Measurements from ENCODE around the gene CMSS1.

Gene CMSS1

DNA sequence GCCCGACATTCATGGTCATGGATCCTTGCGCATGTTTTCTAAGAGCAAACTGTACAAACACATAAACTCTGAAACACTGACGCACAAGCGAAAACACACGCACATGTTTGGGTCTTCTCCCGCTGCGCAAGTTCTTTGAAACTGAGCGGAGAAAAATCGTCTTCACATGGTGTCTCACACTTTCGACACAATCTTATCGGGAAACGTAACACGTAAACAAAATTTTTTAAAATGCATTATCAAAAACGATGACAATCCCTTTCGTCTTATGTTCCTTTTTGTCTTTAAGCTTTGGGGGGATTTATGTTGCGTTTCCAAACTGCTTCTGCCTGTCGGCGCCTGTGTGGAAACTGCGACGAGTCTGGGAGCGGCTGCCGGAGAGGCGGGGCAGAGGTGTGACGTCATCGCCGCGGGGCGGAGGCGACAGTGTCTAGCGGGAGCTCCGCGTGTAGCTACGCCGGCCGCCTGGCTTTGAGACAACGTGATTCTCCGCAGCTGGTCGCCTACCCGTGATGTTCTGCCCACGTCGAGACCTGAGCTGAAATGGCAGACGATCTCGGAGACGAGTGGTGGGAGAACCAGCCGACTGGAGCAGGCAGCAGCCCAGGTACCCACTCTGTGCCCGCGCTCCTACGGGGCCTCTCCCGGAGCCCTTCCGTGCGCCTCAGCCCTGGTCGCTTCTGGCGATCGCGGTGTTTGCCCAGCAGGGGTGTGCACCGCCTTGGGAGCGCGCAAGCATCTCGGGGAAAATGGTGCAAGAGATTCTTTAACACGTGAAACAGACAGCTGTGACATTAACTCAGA is at the start of gene CMSS1:
Gene CMSS1 (plus strand): TSS at position 426 of the 804 bp plus-strand sequence.
- DNase-seq: peak; percentile 97

GRCh38 chr3:99768126-99768525 is 49.5 kb upstream of the CMSS1 start:
- no peak for DNase-seq

DNA sequence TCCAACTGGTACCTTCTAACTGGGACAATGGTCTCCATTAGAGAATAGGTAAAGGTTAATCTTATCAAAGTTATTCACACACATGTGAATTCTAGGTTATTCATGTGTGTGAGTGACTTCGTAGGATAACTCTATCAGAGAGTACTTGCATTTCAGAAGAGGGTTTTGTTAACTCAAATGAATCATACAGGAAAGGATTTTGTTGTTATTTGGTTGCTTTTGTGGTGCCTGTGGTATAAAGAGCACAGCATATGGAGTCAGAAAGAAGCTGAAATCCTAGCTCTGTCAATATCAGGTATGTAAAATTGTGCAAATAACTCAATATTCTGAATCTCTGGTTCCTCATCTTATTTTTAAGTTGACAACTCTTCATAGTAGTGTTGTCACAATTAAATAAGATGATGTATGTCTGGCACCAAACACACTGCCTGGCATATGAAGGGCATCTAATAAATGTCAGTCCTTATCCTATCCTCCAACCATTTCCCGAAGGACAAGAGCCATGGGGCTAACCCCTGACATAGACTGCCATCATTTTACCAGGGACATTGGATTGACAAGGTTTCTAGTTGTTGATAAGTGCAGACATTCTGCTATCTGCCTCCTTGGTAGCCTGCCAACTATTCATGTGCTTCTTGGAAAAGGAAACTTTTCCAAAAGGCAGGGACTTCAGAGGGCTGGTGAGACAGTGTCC is 48.7 kb upstream of the CMSS1 start:
- no peak for DNase-seq

DNA sequence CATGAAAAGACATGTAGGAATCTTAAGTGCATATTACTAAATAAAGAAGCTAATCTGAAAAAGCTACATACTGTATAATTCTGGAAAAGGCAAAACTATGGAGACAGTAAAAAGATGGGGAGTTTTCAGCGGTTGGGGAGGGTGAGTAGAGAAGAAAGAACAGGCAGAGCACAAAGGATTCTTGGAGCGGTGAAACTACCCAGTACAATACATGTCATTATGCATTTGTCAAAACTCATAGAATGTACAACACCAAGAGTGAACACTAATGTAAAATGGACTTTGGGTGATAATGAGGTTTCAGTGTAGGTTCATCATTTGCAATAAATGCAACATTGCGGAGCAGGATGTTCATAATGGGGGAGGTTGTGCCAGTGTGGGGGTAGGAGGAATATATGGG is 45.5 kb upstream of the CMSS1 start:
- no peak for DNase-seq

GRCh38 chr3:99772671-99773070 is 45.0 kb upstream of the CMSS1 start:
- no peak for DNase-seq

GRCh38 chr3:99774467-99774866 is 43.2 kb upstream of the CMSS1 start:
- DNase-seq: no peak

- DNase-seq: no peak
Measured at GRCh38 chr3:99776516-99777209, 41.0 kb upstream of the CMSS1 start.

GRCh38 chr3:99777210-99777549 is 40.5 kb upstream of the CMSS1 start:
- DNase-seq: no peak

DNA sequence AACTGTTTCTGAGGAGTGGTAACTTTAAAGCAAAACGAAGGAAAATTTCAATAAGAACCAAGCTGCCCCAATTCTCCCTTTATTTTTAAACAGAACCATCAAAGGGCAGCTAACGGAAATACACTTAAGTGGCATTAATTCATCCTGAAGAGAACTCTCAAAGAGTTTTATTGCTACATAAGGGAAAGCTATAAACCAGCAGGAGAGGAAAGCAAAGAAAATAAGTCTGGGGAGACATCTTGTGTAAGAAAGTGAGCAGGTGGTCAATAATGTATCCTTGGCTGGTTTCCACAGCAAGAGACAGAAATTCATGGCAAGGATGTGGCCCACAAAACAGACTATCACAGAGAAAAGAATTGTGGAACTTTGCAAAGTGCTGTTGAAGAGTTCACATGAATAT is 40.0 kb upstream of the CMSS1 start:
- no peak for DNase-seq

DNA sequence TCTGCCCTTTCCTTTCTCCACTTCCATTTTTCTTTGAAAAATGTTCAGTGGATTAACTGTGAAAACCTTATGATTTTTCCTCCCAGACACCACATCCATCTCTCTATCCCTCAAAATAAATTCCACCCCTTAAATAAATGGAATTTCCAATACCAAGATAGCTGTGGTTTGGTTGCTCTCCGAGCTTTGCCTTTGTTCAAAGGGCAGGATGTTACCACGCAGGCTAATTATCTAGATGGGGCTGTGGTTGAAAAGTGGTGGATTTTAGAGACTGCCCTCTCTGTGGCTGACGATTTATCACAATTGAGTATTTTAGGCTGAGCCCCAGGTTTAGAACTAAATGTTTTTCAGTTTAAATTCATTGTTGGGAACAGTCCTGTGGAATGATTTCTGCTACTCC is 36.9 kb upstream of the CMSS1 start:
- no peak for DNase-seq

DNA sequence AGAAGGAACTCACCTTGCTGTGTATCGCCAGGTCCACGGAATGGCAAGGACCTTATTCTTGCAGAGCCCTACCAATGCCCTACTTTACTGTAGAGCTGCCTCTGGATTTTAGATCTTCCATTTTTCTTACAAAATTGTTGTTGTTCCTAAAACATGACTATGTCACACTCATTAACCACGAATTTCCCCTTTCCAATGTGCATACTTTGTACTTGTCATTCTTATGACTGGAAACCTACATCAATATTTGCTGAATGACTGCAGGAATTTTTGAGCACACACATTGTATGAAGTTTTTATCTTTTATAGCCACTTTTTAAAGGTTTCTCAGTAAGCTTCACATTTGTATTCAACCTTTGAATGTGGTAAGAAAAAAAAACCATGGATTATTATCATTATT is 35.9 kb upstream of the CMSS1 start:
- DNase-seq: no peak

DNA sequence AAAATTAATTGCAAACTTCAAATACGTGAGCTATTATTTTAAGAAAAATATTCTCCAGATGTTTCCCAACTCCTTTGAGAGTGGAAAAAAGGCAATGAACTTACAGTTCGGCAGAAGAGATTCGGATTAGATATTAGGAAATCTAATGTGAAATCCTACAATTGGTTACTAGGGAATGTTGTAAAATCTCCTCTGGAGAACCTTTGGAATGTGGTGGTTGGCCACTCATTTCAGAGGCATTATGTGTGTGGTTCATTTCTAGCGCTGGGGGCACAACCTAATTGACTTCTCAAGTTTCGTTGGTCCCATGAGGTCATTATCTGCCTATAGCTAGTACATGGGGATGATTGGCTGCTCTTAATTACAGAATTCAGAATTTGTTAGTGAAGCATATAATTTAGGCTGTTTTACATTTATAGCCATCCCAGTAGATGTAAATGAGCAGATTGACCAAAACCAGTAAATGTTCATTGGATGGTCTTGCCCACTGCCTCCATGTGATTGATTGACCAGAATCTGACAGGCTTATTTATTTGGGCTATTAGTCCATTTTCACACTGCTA is 34.6 kb upstream of the CMSS1 start:
- no peak for DNase-seq

- no peak for DNase-seq
Measured at GRCh38 chr3:99789011-99789721, 28.5 kb upstream of the CMSS1 start.

GRCh38 chr3:99794485-99794884 is 23.2 kb upstream of the CMSS1 start:
- no peak for DNase-seq

- no peak for DNase-seq
Measured at GRCh38 chr3:99795573-99795972, 22.1 kb upstream of the CMSS1 start.

GRCh38 chr3:99799422-99799821 is 18.2 kb upstream of the CMSS1 start:
- DNase-seq: no peak

DNA sequence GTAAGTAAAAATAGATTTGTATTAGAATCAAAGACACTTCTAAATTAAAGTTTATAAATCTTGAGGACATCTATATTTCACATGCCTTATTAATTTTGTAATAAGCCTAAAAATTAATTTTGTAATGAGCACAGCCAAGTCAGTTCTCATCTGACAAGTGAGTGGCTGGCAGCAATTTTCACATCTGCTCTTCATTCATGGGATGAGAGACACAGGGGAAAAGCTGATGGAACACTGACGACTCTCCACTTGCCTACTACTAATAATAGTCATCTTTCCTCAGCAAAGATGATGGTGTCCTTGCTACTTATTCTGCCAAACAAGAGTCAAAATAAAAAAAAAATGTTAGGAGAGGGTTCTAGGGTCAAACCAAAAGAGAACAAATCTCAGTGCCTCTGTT is 14.4 kb upstream of the CMSS1 start:
- no peak for DNase-seq

- DNase-seq: no peak
Measured at GRCh38 chr3:99805160-99805559, 12.5 kb upstream of the CMSS1 start.

- DNase-seq: peak; percentile 18 to 25
Measured at GRCh38 chr3:99808163-99808794, 9.4 kb upstream of the CMSS1 start.

GRCh38 chr3:99809565-99809964 is 8.1 kb upstream of the CMSS1 start:
- no peak for DNase-seq

DNA sequence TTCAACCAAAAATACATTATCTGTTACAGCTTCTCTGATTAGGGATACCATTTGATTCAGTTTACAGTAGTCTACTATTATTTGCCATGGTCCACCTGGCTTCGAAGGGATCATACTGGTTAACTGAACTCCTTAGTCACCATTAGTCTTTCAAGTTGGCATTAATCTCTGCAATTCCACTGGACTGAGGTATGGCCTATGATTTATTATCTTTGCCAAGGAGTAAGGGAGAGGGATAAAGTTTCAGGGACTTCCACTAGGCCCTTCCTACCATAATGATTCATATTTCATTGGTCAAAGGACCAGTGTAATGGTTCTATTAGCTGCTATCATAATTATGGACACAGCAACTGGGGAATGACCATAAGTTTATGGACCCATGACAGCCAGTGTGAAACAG is 7.3 kb upstream of the CMSS1 start:
- no peak for DNase-seq

GRCh38 chr3:99817047-99817436 is 620 bp upstream of the CMSS1 start:
- DNase-seq: no peak

GRCh38 chr3:99818818-99819217 is 1.2 kb downstream of the CMSS1 start:
- no peak for DNase-seq
